ENCODE results near the gene PRDM16. TPM values are rescaled to one million over a fixed set of nuclear protein-coding genes. Genes with fewer than 3 reads are reported as not detected.

Gene PRDM16
- total RNA-seq, 1 experiment from 2014 or later: 0.17 TPM

- Mint-ChIP-seq H3K27me3 (ENCODE audit: low read depth) (no peaks in the 10 kb centered on the region; the same call in 1 of the 2 replicates), H3K9me3 (no peaks in the 10 kb centered on the region; a peak in 1 of 5 replicates), H3K4me1 (peaks cover 12 to 25% of the 10 kb centered on the region in 2 experiments), H3K27ac (no peak overlapping the region), H3K36me3 (ENCODE audit: insufficient read depth in 1 of 3, low read depth in 3 of 3) (no peaks in the 10 kb centered on the region), H3K4me3 (no peak overlapping the region)
- H3K9ac ChIP-seq (ENCODE audit: extremely low read depth, insufficient read length, low read length): no peak overlapping the region
- H3K79me1 ChIP-seq (ENCODE audit: insufficient read depth, low read depth, low read length, poor library complexity, severe bottlenecking): no peaks in the 10 kb centered on the region
- no peaks in the 10 kb centered on the region for H3K27me3 ChIP-seq (ENCODE audit: insufficient read depth, low read length)
- no peak overlapping the region for H2BK5ac ChIP-seq (ENCODE audit: insufficient read length, low read length)
- no peak overlapping the region for H2AK5ac ChIP-seq (ENCODE audit: insufficient read length, low read length)
- no peak overlapping the region for H2BK15ac ChIP-seq (ENCODE audit: low read depth, low read length)
- no peak overlapping the region for H3K56ac ChIP-seq (ENCODE audit: insufficient read length, low read depth, low read length)
- H4K5ac ChIP-seq (ENCODE audit: insufficient read length, low read depth, low read length): no peak overlapping the region
- H2AFZ ChIP-seq (ENCODE audit: low read length): no peak overlapping the region
- H3K23me2 ChIP-seq (ENCODE audit: insufficient read length, low read depth, low read length, poor library complexity, severe bottlenecking): no peaks in the 10 kb centered on the region
- H4K20me1 ChIP-seq (ENCODE audit: control insufficient read depth, insufficient read depth, insufficient read length): no peaks in the 10 kb centered on the region
- no peak for DNase-seq
- TF ChIP-seq CTCF (conservative IDR thresholded peaks at IDR 0.05): no peak
- H3K14ac ChIP-seq (ENCODE audit: insufficient read depth, low read length): no peak overlapping the region
- H2BK20ac ChIP-seq (ENCODE audit: low read depth, low read length, poor library complexity, severe bottlenecking): no peak overlapping the region
- H3K4ac ChIP-seq (ENCODE audit: low read depth, low read length): no peak overlapping the region
- no peak overlapping the region for H3K4me2 ChIP-seq (ENCODE audit: insufficient read depth, insufficient read length, low read length)
- no peaks in the 10 kb centered on the region for H3K9me3 ChIP-seq (ENCODE audit: control insufficient read depth, low read depth, low read length)
- no CpG with 5 or more reads among the region's 9 CpGs for WGBS (ENCODE audit: extremely low coverage, insufficient read length, low lambda C conversion rate)
- H3K27ac ChIP-seq (ENCODE audit: insufficient read length, low read depth, low read length): no peak overlapping the region
- no peak overlapping the region for H2BK120ac ChIP-seq (ENCODE audit: low read depth, low read length, poor library complexity, severe bottlenecking)
- no peak overlapping the region for H2BK12ac ChIP-seq (ENCODE audit: insufficient read length, low read depth, low read length)
- H4K91ac ChIP-seq (ENCODE audit: insufficient read length, low read depth, low read length): no peak overlapping the region
- no peaks in the 10 kb centered on the region for H3K79me2 ChIP-seq (ENCODE audit: insufficient read depth, low read length)
- H3K4me1 ChIP-seq (ENCODE audit: insufficient read depth, low read length): no peaks in the 10 kb centered on the region
- no peak overlapping the region for H3K18ac ChIP-seq (ENCODE audit: insufficient read length, low read depth, low read length)
- H4K8ac ChIP-seq (replicated peaks; ENCODE audit: insufficient read length, low read depth, low read length): no peak overlapping the region
- H3T11ph ChIP-seq (ENCODE audit: low read length): no peak overlapping the region
- H3K23ac ChIP-seq (ENCODE audit: insufficient read length, low read depth, low read length): no peak overlapping the region
Measured at GRCh38 chr1:3282186-3282585, 213.2 kb downstream of the PRDM16 start.

Data from H9 (cell line).